ENCODE measurements around the gene SEMA3D. TPM values are rescaled to one million over a fixed set of nuclear protein-coding genes. Genes with fewer than 3 reads are reported as not detected.

The SEMA3D gene
- total RNA-seq, 1 donor from 2014 or later, result 25.1 TPM

DNA sequence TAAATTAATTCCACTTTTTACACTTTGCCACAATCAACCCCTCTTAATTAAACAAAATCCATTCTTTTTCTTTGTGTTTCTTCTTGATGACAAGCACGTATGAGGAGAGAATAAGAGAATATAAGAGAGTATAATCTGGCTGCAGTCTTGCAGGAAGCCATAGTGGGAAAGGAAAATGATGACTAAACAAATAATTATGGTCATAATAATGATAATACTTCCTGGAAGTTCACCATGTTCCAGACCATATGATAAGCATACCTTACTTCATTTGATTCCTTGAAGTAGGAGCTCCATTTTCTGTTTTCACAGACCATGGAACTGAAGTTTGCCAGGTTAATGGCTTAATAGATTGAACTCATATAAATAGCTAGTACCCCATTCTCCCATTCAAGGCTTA is 237.8 kb downstream of the SEMA3D start:
- H3K9me3 ChIP-seq (ENCODE audit: control insufficient read depth in 3 of 3, low read length in 3 of 3), result no peaks in the 10 kb centered on the region
- H3K27ac ChIP-seq (ENCODE audit: low read depth, low read length), result no peak overlapping the region
- no peak overlapping the region for H3K4me3 ChIP-seq (ENCODE audit: low read length in 3 of 3)
- no peaks in the 10 kb centered on the region for H3K27me3 ChIP-seq (ENCODE audit: control insufficient read depth in 3 of 3, insufficient read depth in 3 of 3, low read length in 3 of 3)
- H3K9ac ChIP-seq (ENCODE audit: low read depth in 1 of 3, low read length in 3 of 3), result no peak overlapping the region
- H3K36me3 ChIP-seq (ENCODE audit: control insufficient read depth in 3 of 3, insufficient read depth in 3 of 3, low read length in 3 of 3), result no peaks in the 10 kb centered on the region
- no peaks in the 10 kb centered on the region for H3K4me1 ChIP-seq (ENCODE audit: control insufficient read depth in 3 of 3, insufficient read depth in 3 of 3, low read length in 3 of 3)

DNA sequence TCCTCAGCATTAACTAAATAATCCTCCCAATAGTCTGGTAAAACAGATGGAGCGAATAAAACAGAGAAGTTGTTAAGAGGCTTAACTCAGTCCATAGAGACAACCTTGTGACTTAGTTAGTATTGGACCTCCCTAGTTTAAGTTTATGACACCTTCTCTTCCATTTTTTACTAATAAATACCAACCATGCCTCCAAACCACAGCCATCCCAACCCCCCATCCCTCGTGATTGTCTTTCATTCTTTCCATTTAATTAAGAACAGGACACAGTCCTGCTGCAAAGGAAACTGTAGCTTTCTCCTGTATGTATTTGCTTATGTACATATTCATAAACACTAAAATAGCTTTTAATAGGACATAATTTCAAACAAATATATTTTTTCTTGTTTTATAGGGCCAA is 238.2 kb downstream of the SEMA3D start:
- no peak overlapping the region for H3K27ac ChIP-seq (ENCODE audit: low read depth, low read length)
- H3K9ac ChIP-seq (ENCODE audit: low read depth in 1 of 3, low read length in 3 of 3), result no peak overlapping the region
- no peaks in the 10 kb centered on the region for H3K36me3 ChIP-seq (ENCODE audit: control insufficient read depth in 3 of 3, insufficient read depth in 3 of 3, low read length in 3 of 3)
- no peaks in the 10 kb centered on the region for H3K27me3 ChIP-seq (ENCODE audit: control insufficient read depth in 3 of 3, insufficient read depth in 3 of 3, low read length in 3 of 3)
- no peak overlapping the region for H3K4me3 ChIP-seq (ENCODE audit: low read length in 3 of 3)
- no peaks in the 10 kb centered on the region for H3K9me3 ChIP-seq (ENCODE audit: control insufficient read depth in 3 of 3, low read length in 3 of 3)
- no peaks in the 10 kb centered on the region for H3K4me1 ChIP-seq (ENCODE audit: control insufficient read depth in 3 of 3, insufficient read depth in 3 of 3, low read length in 3 of 3)

DNA sequence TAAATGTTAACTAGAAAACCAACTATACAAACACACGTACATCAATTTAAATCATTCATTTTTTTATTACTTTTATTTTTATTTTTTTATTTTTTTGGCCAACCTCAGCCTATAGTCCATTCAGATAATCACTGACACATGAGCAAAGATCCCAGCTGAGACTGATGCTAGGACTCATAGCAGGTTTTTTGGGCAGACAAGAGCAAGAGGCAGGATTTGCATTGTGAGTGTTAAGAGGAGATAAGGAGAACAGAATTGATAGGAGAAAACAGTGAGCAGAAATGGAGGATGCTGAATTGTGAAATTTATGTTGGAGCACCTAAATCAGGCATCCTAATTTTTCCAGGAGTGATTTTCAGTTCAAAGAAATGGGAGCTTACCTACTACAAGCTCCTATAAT is 240.3 kb downstream of the SEMA3D start:
- H3K9ac ChIP-seq (ENCODE audit: low read depth in 1 of 3, low read length in 3 of 3), result no peak overlapping the region
- H3K36me3 ChIP-seq (ENCODE audit: control insufficient read depth in 3 of 3, insufficient read depth in 3 of 3, low read length in 3 of 3), result no peaks in the 10 kb centered on the region
- H3K4me3 ChIP-seq (ENCODE audit: low read length in 3 of 3), result no peak overlapping the region
- H3K27ac ChIP-seq (ENCODE audit: low read depth, low read length), result no peak overlapping the region
- no peaks in the 10 kb centered on the region for H3K9me3 ChIP-seq (ENCODE audit: control insufficient read depth in 3 of 3, low read length in 3 of 3)
- no peaks in the 10 kb centered on the region for H3K27me3 ChIP-seq (ENCODE audit: control insufficient read depth in 3 of 3, insufficient read depth in 3 of 3, low read length in 3 of 3)
- no peaks in the 10 kb centered on the region for H3K4me1 ChIP-seq (ENCODE audit: control insufficient read depth in 3 of 3, insufficient read depth in 3 of 3, low read length in 3 of 3)

All from skeletal muscle tissue (tissue), 4 donors.